A549 (cell line): Measurements from ENCODE around the gene TPCN2. TPM values are rescaled to one million over a fixed set of nuclear protein-coding genes. Genes with fewer than 3 reads are reported as not detected.

Experiments
- ATAC-seq, 2 experiments: fragments of 200-7000 bp in 1 of 2; fragments of >200 bp in 1 of 2; cut with Nextera tagmentation in 1 of 2; cut with Tn5 transposase in 1 of 2; 3 replicates each; pipeline versions ENCODE4 v1.8.0 to v1.9.1; 2018 to 2020; ENCODE audit warnings: mild to moderate bottlenecking in 1 of 2, moderate library complexity in 1 of 2
- CTCF ChIA-PET: fragments of 300-600 bp; sonication (Branson Sonifier 250); formaldehyde crosslinking; extraction: SDS; loops from one replicate; lab custom pipeline; 2021; ENCODE audit warnings: antibody characterized with exemption, inconsistent platforms; lab: Yijun Ruan, JAX
- POLR2A ChIA-PET: fragments of 350-600 bp; formaldehyde crosslinking; extraction: SDS; loops from one replicate; lab custom pipeline; 2021; ENCODE audit warnings: antibody characterized with exemption, inconsistent platforms; lab: Yijun Ruan, JAX
- DNase-seq, 2 experiments: peaks; one replicate each; pipeline versions ENCODE4 v3.0.0 to v3.0.0-alpha.2; 2011 to 2016; ENCODE audit warnings: low read depth in 1 of 2, low spot score in 1 of 2
- FAIRE-seq: peaks from 2 replicates; lab custom pipeline; 2011; peaks lifted over from hg19 to GRCh38; lab: Jason Lieb, UNC
- H3K27ac ChIP-seq, 2 experiments: fragments of >200 bp; sonication (Bioruptor Twin); formaldehyde crosslinking; 3 replicates each; pipeline ENCODE4 v1.5.1; 2016 to 2017
- H3K4me1 ChIP-seq: fragments of >200 bp; sonication (Bioruptor Twin); formaldehyde crosslinking; 3 replicates; pipeline ENCODE4 v1.6.1; 2016
- H3K4me2 ChIP-seq: fragments of >200 bp; sonication (Bioruptor Twin); formaldehyde crosslinking; 3 replicates; pipeline ENCODE4 v1.6.1; 2016
- H3K4me3 ChIP-seq: fragments of >200 bp; sonication (Bioruptor Twin); formaldehyde crosslinking; 3 replicates; pipeline ENCODE4 v1.5.1; 2016
- H3K9me3 ChIP-seq: fragments of >200 bp; sonication (Bioruptor Twin); formaldehyde crosslinking; 3 replicates; pipeline ENCODE4 v1.6.1; 2016
- BHLHE40 ChIP-seq: IDR thresholded peaks from 2 replicates; pipeline ENCODE4 v1.6.1; 2012; ENCODE audit warnings: low read depth, low read length, inconsistent platforms
- CBX8 ChIP-seq: fragments of 200-600 bp; sonication (generic); IDR thresholded peaks from 2 replicates; pipeline ENCODE4 v1.6.1; 2016
- CTCF ChIP-seq: fragments of >200 bp; sonication (Bioruptor Twin); formaldehyde crosslinking; IDR thresholded peaks from 3 replicates; pipeline ENCODE4 v1.5.1; 2016
- EHF ChIP-seq: fragments of 250-450 bp; sonication (Bioruptor Pico); IDR thresholded peaks from 2 replicates; pipeline ENCODE4 v1.5.0; 2020; ENCODE audit warnings: mild to moderate bottlenecking
- EP300 ChIP-seq, 2 experiments: fragments of >200 bp; sonication (Bioruptor Twin); formaldehyde crosslinking; IDR thresholded peaks; 2 replicates in 1 of 2; 3 replicates in 1 of 2; pipeline ENCODE4 v1.6.1; 2016 to 2017
- GATA3 ChIP-seq: IDR thresholded peaks from 2 replicates; pipeline ENCODE4 v1.6.1; 2012; ENCODE audit warnings: borderline replicate concordance
- HMGXB4 ChIP-seq: fragments of 250-450 bp; sonication (Bioruptor Pico); IDR thresholded peaks from 2 replicates; pipeline ENCODE4 v1.5.0; 2021; ENCODE audit warnings: mild to moderate bottlenecking, moderate library complexity, borderline replicate concordance
- JUN ChIP-seq, 2 experiments: fragments of >200 bp; sonication (Bioruptor Twin); formaldehyde crosslinking; IDR thresholded peaks; 2 replicates in 1 of 2; 3 replicates in 1 of 2; pipeline ENCODE4 v1.6.1; 2016 to 2017
- KDM5A ChIP-seq: fragments of 200-600 bp; sonication (generic); IDR thresholded peaks from 2 replicates; pipeline ENCODE4 v1.6.1; 2016; ENCODE audit warnings: antibody characterized with exemption, mild to moderate bottlenecking
- MAZ ChIP-seq: fragments of 150-350 bp; IDR thresholded peaks from 2 replicates; pipeline ENCODE4 v1.6.1; 2014; ENCODE audit warnings: antibody characterized with exemption, low read depth, low read length, borderline replicate concordance
- MYC ChIP-seq: IDR thresholded peaks from 2 replicates; pipeline ENCODE4 v1.6.1; 2012; ENCODE audit warnings: mild to moderate bottlenecking, inconsistent platforms, low read length, improper control_type of control experiment, borderline replicate concordance
- PHF8 ChIP-seq: fragments of 200-600 bp; sonication (generic); IDR thresholded peaks from 2 replicates; pipeline ENCODE4 v1.6.1; 2016; ENCODE audit warnings: low read depth, mild to moderate bottlenecking, antibody characterized with exemption, moderate library complexity, borderline replicate concordance
- RAD21 ChIP-seq, 2 experiments: fragments of >200 bp in 1 of 2; sonication (Bioruptor Twin) in 1 of 2; formaldehyde crosslinking in 1 of 2; IDR thresholded peaks in 1 of 2; conservative IDR thresholded peaks in 1 of 2; 2 replicates in 1 of 2; 3 replicates in 1 of 2; pipeline ENCODE4 v1.6.1; 2012 to 2018; ENCODE audit warnings: inconsistent platforms in 1 of 2
- RNF2 ChIP-seq: fragments of 200-600 bp; sonication (generic); IDR thresholded peaks from 2 replicates; pipeline ENCODE4 v1.6.1; 2016; ENCODE audit warnings: low read depth, mild to moderate bottlenecking, antibody characterized with exemption, moderate library complexity, borderline replicate concordance
- SMC3 ChIP-seq: fragments of >200 bp; sonication (Bioruptor Twin); formaldehyde crosslinking; IDR thresholded peaks from 3 replicates; pipeline ENCODE4 v1.6.1; 2018; ENCODE audit warnings: inconsistent platforms
- SREBF2 ChIP-seq: fragments of 450-650 bp; IDR thresholded peaks from 2 replicates; pipeline ENCODE4 v1.6.1; 2014; ENCODE audit warnings: mild to moderate bottlenecking, moderate library complexity
- WGBS: methylation state at CpG from one replicate; pipeline ENCODE4 v1.1.6; 2017; ENCODE audit errors: missing lambda C conversion rate; 5-methylcytosine and 5-hydroxymethylcytosine counted together
- polyA plus RNA-seq, 4 experiments: library from polyadenylated mRNA; depleted of rRNA in 3 of 4; stranded (reverse); fragments of >200 nt; fragmentation: RNase III in 1 of 4; extraction: RNeasy Plus Mini Kit Qiagen cat#74134 plus additional on column Dnase treatment in 1 of 4; gene quantifications; 2 replicates in 3 of 4; 3 replicates in 1 of 4; pipeline ENCODE4 v1.2.3, GENCODE V29; 2011 to 2017
- TF ChIP-seq, protein P1 (sequence below): IDR thresholded peaks from 2 replicates; pipeline ENCODE4 v1.6.1; 2012; ENCODE audit warnings: low read depth, borderline replicate concordance
- TF ChIP-seq, protein P2 (sequence below): fragments of >200 bp; sonication (Bioruptor Twin); formaldehyde crosslinking; IDR thresholded peaks from 2 replicates; pipeline ENCODE4 v1.6.1; 2016
- TF ChIP-seq, protein P3 (sequence below): IDR thresholded peaks from 2 replicates; pipeline ENCODE4 v1.6.1; 2012

Gene TPCN2
- polyA plus RNA-seq, 2 of the 4 experiments (the other 2 are of a cell fraction) = 8.1 to 8.8 TPM

- Histone ChIP-seq H3K4me3 (no peak overlapping the region), H3K4me1 (peaks cover 7% of the 10 kb centered on the region; the same call in 2 of the 3 replicates), H3K9me3 (peaks cover 3% of the 10 kb centered on the region; the same call in 1 of the 3 replicates), H3K27ac (no peak overlapping the region), H3K4me2 (no peak overlapping the region)
- FAIRE-seq (no peak), DNase-seq (no peak), ATAC-seq (no peak)
- WGBS = 93% methylated on average over 9 of the region's 14 CpGs
- ChIA-PET POLR2A (no interaction called here), CTCF (interaction anchor here (0.6 to 7.9 kb wide), 11 partner anchors 9 to 583 kb away, joined by 3 to 65 read pairs (median 4); no protein-coding TSS in a partner anchor)
- TF ChIP-seq, protein P1, sequence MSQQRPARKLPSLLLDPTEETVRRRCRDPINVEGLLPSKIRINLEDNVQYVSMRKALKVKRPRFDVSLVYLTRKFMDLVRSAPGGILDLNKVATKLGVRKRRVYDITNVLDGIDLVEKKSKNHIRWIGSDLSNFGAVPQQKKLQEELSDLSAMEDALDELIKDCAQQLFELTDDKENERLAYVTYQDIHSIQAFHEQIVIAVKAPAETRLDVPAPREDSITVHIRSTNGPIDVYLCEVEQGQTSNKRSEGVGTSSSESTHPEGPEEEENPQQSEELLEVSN = no peak
- TF ChIP-seq, protein P2, sequence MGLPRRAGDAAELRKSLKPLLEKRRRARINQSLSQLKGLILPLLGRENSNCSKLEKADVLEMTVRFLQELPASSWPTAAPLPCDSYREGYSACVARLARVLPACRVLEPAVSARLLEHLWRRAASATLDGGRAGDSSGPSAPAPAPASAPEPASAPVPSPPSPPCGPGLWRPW = no peak
- TF ChIP-seq RNF2 = no peak
- no peak for TF ChIP-seq MYC
- no peak for TF ChIP-seq EP300 (IDR thresholded peaks at IDR 0.05)
- no peak for TF ChIP-seq SREBF2
- TF ChIP-seq HMGXB4 (CRISPR knock-in tag) = no peak
- no peak for TF ChIP-seq EHF (CRISPR knock-in tag)
- no peak for TF ChIP-seq KDM5A
- TF ChIP-seq, protein P3, sequence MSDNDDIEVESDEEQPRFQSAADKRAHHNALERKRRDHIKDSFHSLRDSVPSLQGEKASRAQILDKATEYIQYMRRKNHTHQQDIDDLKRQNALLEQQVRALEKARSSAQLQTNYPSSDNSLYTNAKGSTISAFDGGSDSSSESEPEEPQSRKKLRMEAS = no peak
These were observed 39.1 kb downstream of the TPCN2 start for GRCh38 chr11:69087811-69088210.

GRCh38 chr11:69088676-69089146 is 40.0 kb downstream of the TPCN2 start:
- Histone ChIP-seq H3K4me1 (peaks cover 7% of the 10 kb centered on the region; the same call in 2 of the 3 replicates), H3K9me3 (peaks cover 3% of the 10 kb centered on the region; the same call in 1 of the 3 replicates), H3K4me2 (peak overlapping the region; percentile 27; the same call in 1 of the 3 replicates), H3K27ac (no peak overlapping the region), H3K4me3 (no peak overlapping the region)
- 12% methylated on average over 11 of the region's 11 CpGs for WGBS
- ATAC-seq = peak; percentile 76 to 92
- ChIA-PET CTCF (interaction anchor here (0.6 to 7.9 kb wide), 23 partner anchors 8 to 582 kb away, joined by 3 to 65 read pairs (median 4); partner anchors contain the start of gene MRGPRD), POLR2A (no interaction called here)
- peak; percentile 83 to 97 for DNase-seq
- TF ChIP-seq PHF8 (no peak), JUN (IDR thresholded peaks at IDR 0.05) (no peak), BHLHE40 (no peak), HMGXB4 (CRISPR knock-in tag) (no peak), CBX8 (no peak), SMC3 (peak; percentile 73), MAZ (no peak), RAD21 (conservative IDR thresholded peaks at IDR 0.05 in 1 of 2, IDR thresholded peaks at IDR 0.05 in 1 of 2) (peak; percentile 90 to 95), GATA3 (no peak), CTCF (peak; percentile 87)
- TF ChIP-seq, protein P3 = no peak
- FAIRE-seq = no peak
